ENCODE results near the gene CDK9. TPM values are rescaled to one million over a fixed set of nuclear protein-coding genes. Genes with fewer than 3 reads are reported as not detected.

The CDK9 gene
- total RNA-seq, 1 donor from 2014 or later = 78.5 TPM

DNA sequence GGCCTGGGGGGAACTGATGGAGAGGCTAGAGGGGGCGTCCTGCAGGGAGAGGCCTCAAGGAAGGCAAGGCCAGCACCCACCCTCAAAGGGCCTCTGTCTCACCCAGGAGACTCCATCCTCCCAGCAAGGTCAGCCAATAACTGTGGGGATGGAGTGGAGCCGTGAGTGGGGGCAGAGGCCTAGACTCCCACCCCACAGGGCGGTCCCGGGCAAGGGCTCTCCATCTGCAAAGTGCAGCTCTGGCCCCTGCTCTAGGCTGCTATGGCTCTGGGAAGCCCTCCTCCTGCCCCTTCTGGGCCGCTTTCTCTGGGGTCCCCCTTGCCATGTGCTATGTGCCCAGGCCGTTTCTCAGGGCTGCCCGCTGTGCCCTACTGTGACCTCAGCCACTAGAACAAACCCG, 30.9 kb downstream of the CDK9 start:
- H3K36me3 ChIP-seq (ENCODE audit: control insufficient read depth, insufficient read depth, low read length) = peaks cover 15% of the 10 kb centered on the region

DNA sequence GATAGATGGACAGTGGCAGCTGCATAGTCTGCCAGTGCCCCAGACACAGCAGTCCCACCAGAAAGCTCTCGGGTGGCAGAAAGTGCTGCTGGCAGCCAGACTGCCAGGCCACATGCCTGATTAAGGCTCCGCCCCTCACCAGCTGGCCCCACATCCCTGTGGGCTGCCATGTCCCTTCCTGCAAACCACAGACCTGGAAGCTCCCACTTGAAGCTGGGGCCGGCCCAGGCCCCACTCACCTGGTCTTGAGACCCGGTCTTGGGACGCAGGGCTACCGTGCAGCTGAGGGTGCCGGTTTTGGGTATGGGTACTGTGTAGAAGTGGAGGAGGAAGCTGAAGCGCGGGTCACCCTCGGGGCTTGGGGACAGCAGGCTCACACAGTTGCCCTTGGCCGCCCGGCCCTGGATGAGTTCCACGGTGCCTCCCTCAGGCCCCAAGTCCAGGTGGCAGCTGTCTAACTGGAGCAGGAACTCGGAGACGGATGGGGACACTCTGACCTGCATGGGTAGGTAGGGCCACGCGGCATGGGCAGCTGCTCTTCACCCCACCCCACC, 32.1 kb downstream of the CDK9 start:
- peaks cover 9% of the 10 kb centered on the region for H3K36me3 ChIP-seq (ENCODE audit: control insufficient read depth, insufficient read depth, low read length)
- TF ChIP-seq CTCF (IDR thresholded peaks at IDR 0.05; ENCODE audit: insufficient read depth, low read length, severe bottlenecking) = no peak
- DNase-seq (ENCODE audit: low read depth) (no peak), FAIRE-seq (no peak)
- no peaks in the 10 kb centered on the region for H3K27me3 ChIP-seq (ENCODE audit: control insufficient read depth, insufficient read depth, low read length)
- H3K4me3 ChIP-seq (ENCODE audit: low read depth, low read length) = no peak overlapping the region

More for the DNA sequence above, 30.9 kb downstream of the CDK9 start:
- DNase-seq (ENCODE audit: low read depth) = no peak
- FAIRE-seq = no peak
- TF ChIP-seq CTCF (IDR thresholded peaks at IDR 0.05; ENCODE audit: insufficient read depth, low read length, severe bottlenecking) = no peak
- Histone ChIP-seq H3K27me3 (ENCODE audit: control insufficient read depth, insufficient read depth, low read length) (no peaks in the 10 kb centered on the region), H3K4me3 (ENCODE audit: low read depth, low read length) (no peak overlapping the region)

DNA sequence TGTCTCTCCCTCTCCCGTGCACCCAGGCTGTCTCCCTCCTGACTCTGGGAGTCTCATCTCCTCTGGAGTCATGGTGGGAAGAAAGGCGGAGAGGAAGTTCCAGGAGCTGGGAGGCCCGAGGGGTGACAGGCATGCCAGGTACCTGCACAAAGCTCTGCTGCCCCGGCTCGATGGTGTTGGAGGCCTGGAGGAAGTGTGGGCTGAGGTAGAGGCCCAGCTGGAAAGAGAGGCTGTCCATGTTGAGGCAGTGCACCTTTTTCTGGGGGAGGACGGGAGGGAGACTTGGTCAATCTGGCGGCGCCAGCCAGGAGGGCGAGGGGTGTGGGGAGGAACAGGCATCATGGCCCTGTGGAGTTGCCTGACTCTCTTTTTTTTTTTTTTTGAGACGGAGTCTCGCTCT, 32.7 kb downstream of the CDK9 start:
- H3K27me3 ChIP-seq (ENCODE audit: control insufficient read depth, insufficient read depth, low read length) = no peaks in the 10 kb centered on the region
- H3K36me3 ChIP-seq (ENCODE audit: control insufficient read depth, insufficient read depth, low read length) = peaks cover 3% of the 10 kb centered on the region
- no peak for TF ChIP-seq CTCF (IDR thresholded peaks at IDR 0.05; ENCODE audit: insufficient read depth, low read length, severe bottlenecking)
- FAIRE-seq (no peak), DNase-seq (ENCODE audit: low read depth) (no peak)
- no peak overlapping the region for H3K4me3 ChIP-seq (ENCODE audit: low read depth, low read length)

- FAIRE-seq = no peak
- H3K36me3 ChIP-seq (ENCODE audit: control insufficient read depth, insufficient read depth, low read length) = no peaks in the 10 kb centered on the region
- H3K27me3 ChIP-seq (ENCODE audit: control insufficient read depth, insufficient read depth, low read length) = peaks cover 2% of the 10 kb centered on the region
- no peak for TF ChIP-seq CTCF (IDR thresholded peaks at IDR 0.05; ENCODE audit: insufficient read depth, low read length, severe bottlenecking)
- DNase-seq (ENCODE audit: low read depth) = no peak
- H3K4me3 ChIP-seq (ENCODE audit: low read depth, low read length) = no peak overlapping the region
Observed at GRCh38 chr9:127822108-127822507, 36.3 kb downstream of the CDK9 start.

DNA sequence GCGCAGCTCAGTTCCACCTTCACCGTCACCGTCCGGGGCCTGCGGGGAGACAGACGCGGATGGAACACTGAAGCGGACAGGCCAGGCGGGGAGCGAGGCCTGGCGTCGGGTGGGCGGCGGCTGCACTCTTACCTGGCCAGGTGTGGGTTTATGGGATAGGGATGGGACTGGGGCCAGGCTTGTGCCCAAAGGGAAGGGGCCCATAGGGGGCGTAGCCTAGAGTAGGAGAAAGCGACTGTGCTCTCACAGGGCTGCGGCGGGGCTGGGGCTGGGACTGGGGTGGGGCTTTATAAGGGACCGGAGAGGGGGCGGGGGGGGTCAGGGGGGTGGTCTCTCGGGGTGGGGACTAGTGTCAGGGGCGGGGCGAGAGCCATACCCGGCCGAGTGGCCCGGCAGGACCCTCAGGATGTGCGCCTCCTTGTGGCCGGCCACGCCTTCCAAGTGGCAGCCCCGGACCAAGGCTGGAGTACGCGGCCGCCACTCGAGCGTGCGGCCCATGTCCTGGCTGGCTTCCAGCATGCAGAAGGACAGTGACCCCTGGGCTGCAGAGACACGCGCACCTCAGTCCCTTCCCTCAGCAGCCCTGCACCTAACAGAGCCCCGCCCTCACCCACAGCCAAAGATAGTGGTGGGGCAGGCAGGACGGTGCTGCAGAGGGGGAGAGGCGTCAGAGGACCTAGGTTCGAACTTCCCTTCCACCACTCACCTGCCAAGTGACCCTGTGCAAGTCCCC, 39.7 kb downstream of the CDK9 start:
- FAIRE-seq (no peak), DNase-seq (ENCODE audit: low read depth) (no peak)
- peak; percentile 59 for TF ChIP-seq CTCF (IDR thresholded peaks at IDR 0.05; ENCODE audit: insufficient read depth, low read length, severe bottlenecking)
- H3K4me3 ChIP-seq (ENCODE audit: low read depth, low read length) = no peak overlapping the region
- H3K27me3 ChIP-seq (ENCODE audit: control insufficient read depth, insufficient read depth, low read length) = peaks cover 2% of the 10 kb centered on the region
- no peaks in the 10 kb centered on the region for H3K36me3 ChIP-seq (ENCODE audit: control insufficient read depth, insufficient read depth, low read length)
